Dendritic cell treated with granulocyte-macrophage colony-stimulating factor and Interleukin-4, amounts not matched to agents 40 ng/mL and 50 ng/mL, for 4 days (primary cell): ENCODE data around the gene DIMT1.

ENCODE experiments used
- H3K27ac Mint-ChIP-seq: one replicate; pipeline ENCODE4 v1.8.0; 2022; ENCODE audit warnings: mild to moderate bottlenecking, mixed read lengths
- H3K27me3 Mint-ChIP-seq: one replicate; pipeline ENCODE4 v1.8.0; 2022; ENCODE audit warnings: mild to moderate bottlenecking, mixed read lengths
- H3K36me3 Mint-ChIP-seq: one replicate; pipeline ENCODE4 v1.8.0; 2022; ENCODE audit warnings: low read depth, mixed read lengths
- H3K4me1 Mint-ChIP-seq: one replicate; pipeline ENCODE4 v1.8.0; 2022; ENCODE audit warnings: low read depth, mixed read lengths
- H3K4me3 Mint-ChIP-seq: one replicate; pipeline ENCODE4 v1.8.0; 2022; ENCODE audit warnings: mild to moderate bottlenecking, moderate library complexity, mixed read lengths
- H3K9me3 Mint-ChIP-seq: one replicate; pipeline ENCODE4 v1.8.0; 2022; ENCODE audit warnings: mixed read lengths
- intact Hi-C: fragments of 100-400 bp; cut with micrococcal nuclease; formaldehyde crosslinking; loops from one replicate; pipeline ENCODE4 v1.15.0; 2022

DIMT1 gene

GRCh38 chr5:62386824-62387223 lies 16.9 kb downstream of the DIMT1 start:
- intact Hi-C loops: loop anchor here (5.0 kb wide), 1 partner anchor 40 kb away; no protein-coding TSS in a partner anchor
- Mint-ChIP-seq H3K27me3 (no peaks in the 10 kb centered on the region), H3K9me3 (no peaks in the 10 kb centered on the region), H3K4me1 (no peaks in the 10 kb centered on the region), H3K27ac (no peak overlapping the region), H3K36me3 (peaks cover 80% of the 10 kb centered on the region), H3K4me3 (no peak overlapping the region)

GRCh38 chr5:62385816-62386400 lies 17.8 kb downstream of the DIMT1 start:
- no peaks in the 10 kb centered on the region for H3K27me3 Mint-ChIP-seq
- intact Hi-C loops: loop anchor here (5.0 kb wide), 1 partner anchor 39 kb away; no protein-coding TSS in a partner anchor
- no peaks in the 10 kb centered on the region for H3K9me3 Mint-ChIP-seq
- no peak overlapping the region for H3K27ac Mint-ChIP-seq
- H3K4me3 Mint-ChIP-seq: no peak overlapping the region
- no peaks in the 10 kb centered on the region for H3K4me1 Mint-ChIP-seq
- H3K36me3 Mint-ChIP-seq: peaks cover 89% of the 10 kb centered on the region

GRCh38 chr5:62385131-62385530 lies 18.6 kb downstream of the DIMT1 start:
- Mint-ChIP-seq H3K27ac (no peak overlapping the region), H3K36me3 (peaks cover 90% of the 10 kb centered on the region), H3K4me1 (no peaks in the 10 kb centered on the region), H3K27me3 (no peaks in the 10 kb centered on the region), H3K9me3 (no peaks in the 10 kb centered on the region), H3K4me3 (no peak overlapping the region)
- intact Hi-C loops: loop anchor here (5.0 kb wide), 1 partner anchor 38 kb away; no protein-coding TSS in a partner anchor

GRCh38 chr5:62376064-62376463 lies 27.6 kb downstream of the DIMT1 start:
- no peak overlapping the region for H3K4me3 Mint-ChIP-seq

GRCh38 chr5:62375627-62376026 lies 28.1 kb downstream of the DIMT1 start:
- Mint-ChIP-seq H3K9me3 (no peaks in the 10 kb centered on the region), H3K36me3 (peaks cover 71% of the 10 kb centered on the region), H3K4me3 (no peak overlapping the region), H3K4me1 (no peaks in the 10 kb centered on the region), H3K27me3 (no peaks in the 10 kb centered on the region), H3K27ac (no peak overlapping the region)
- intact Hi-C loops: no loop called here

More at GRCh38 chr5:62376064-62376463, 27.6 kb downstream of the DIMT1 start:
- intact Hi-C loops: no loop called here
- H3K27me3 Mint-ChIP-seq: no peaks in the 10 kb centered on the region
- no peaks in the 10 kb centered on the region for H3K9me3 Mint-ChIP-seq
- no peaks in the 10 kb centered on the region for H3K4me1 Mint-ChIP-seq
- H3K36me3 Mint-ChIP-seq: peaks cover 71% of the 10 kb centered on the region
- H3K27ac Mint-ChIP-seq: no peak overlapping the region

GRCh38 chr5:62374090-62374489 lies 29.6 kb downstream of the DIMT1 start:
- intact Hi-C loops: no loop called here
- Mint-ChIP-seq H3K36me3 (peaks cover 64% of the 10 kb centered on the region), H3K9me3 (no peaks in the 10 kb centered on the region)

GRCh38 chr5:62373382-62373781 lies 30.3 kb downstream of the DIMT1 start:
- intact Hi-C loops: no loop called here
- Mint-ChIP-seq H3K4me1 (no peaks in the 10 kb centered on the region), H3K27ac (no peak overlapping the region), H3K9me3 (no peaks in the 10 kb centered on the region), H3K36me3 (peaks cover 59% of the 10 kb centered on the region), H3K4me3 (no peak overlapping the region), H3K27me3 (no peaks in the 10 kb centered on the region)

More at GRCh38 chr5:62374090-62374489, 29.6 kb downstream of the DIMT1 start:
- no peaks in the 10 kb centered on the region for H3K27me3 Mint-ChIP-seq
- H3K4me3 Mint-ChIP-seq: no peak overlapping the region
- no peak overlapping the region for H3K27ac Mint-ChIP-seq
- H3K4me1 Mint-ChIP-seq: no peaks in the 10 kb centered on the region

GRCh38 chr5:62372600-62372999 lies 31.1 kb downstream of the DIMT1 start:
- Mint-ChIP-seq H3K4me1 (no peaks in the 10 kb centered on the region), H3K27me3 (no peaks in the 10 kb centered on the region), H3K36me3 (peaks cover 52% of the 10 kb centered on the region), H3K27ac (no peak overlapping the region), H3K9me3 (no peaks in the 10 kb centered on the region), H3K4me3 (no peak overlapping the region)
- intact Hi-C loops: no loop called here

GRCh38 chr5:62371409-62371808 lies 32.3 kb downstream of the DIMT1 start:
- peaks cover 58% of the 10 kb centered on the region for H3K36me3 Mint-ChIP-seq
- H3K4me3 Mint-ChIP-seq: no peak overlapping the region
- H3K27me3 Mint-ChIP-seq: no peaks in the 10 kb centered on the region
- intact Hi-C loops: no loop called here
- H3K4me1 Mint-ChIP-seq: no peaks in the 10 kb centered on the region
- H3K27ac Mint-ChIP-seq: no peak overlapping the region
- H3K9me3 Mint-ChIP-seq: no peaks in the 10 kb centered on the region

GRCh38 chr5:62369039-62369438 lies 34.7 kb downstream of the DIMT1 start:
- Mint-ChIP-seq H3K27me3 (no peaks in the 10 kb centered on the region), H3K9me3 (no peaks in the 10 kb centered on the region), H3K27ac (no peak overlapping the region), H3K4me3 (no peak overlapping the region), H3K4me1 (no peaks in the 10 kb centered on the region), H3K36me3 (peaks cover 67% of the 10 kb centered on the region)
- intact Hi-C loops: no loop called here

- no peaks in the 10 kb centered on the region for H3K27me3 Mint-ChIP-seq
- intact Hi-C loops: no loop called here
- no peak overlapping the region for H3K27ac Mint-ChIP-seq
- no peak overlapping the region for H3K4me3 Mint-ChIP-seq
- no peaks in the 10 kb centered on the region for H3K9me3 Mint-ChIP-seq
- no peaks in the 10 kb centered on the region for H3K4me1 Mint-ChIP-seq
- H3K36me3 Mint-ChIP-seq: peaks cover 65% of the 10 kb centered on the region
These were observed 41.0 kb downstream of the DIMT1 start for GRCh38 chr5:62362701-62363100.

GRCh38 chr5:62354028-62354874 lies 49.5 kb downstream of the DIMT1 start:
- Mint-ChIP-seq H3K27ac (no peak overlapping the region), H3K36me3 (peaks cover 43% of the 10 kb centered on the region)

GRCh38 chr5:62348723-62349481 lies 54.8 kb downstream of the DIMT1 start:
- Mint-ChIP-seq H3K27me3 (no peaks in the 10 kb centered on the region), H3K9me3 (no peaks in the 10 kb centered on the region), H3K36me3 (peaks cover 50% of the 10 kb centered on the region), H3K4me1 (no peaks in the 10 kb centered on the region), H3K27ac (no peak overlapping the region), H3K4me3 (no peak overlapping the region)
- intact Hi-C loops: loop anchor here (5.0 kb wide), 1 partner anchor 38 kb away; no protein-coding TSS in a partner anchor

More at GRCh38 chr5:62354028-62354874, 49.5 kb downstream of the DIMT1 start:
- Mint-ChIP-seq H3K4me1 (no peaks in the 10 kb centered on the region), H3K27me3 (no peaks in the 10 kb centered on the region), H3K4me3 (no peak overlapping the region), H3K9me3 (no peaks in the 10 kb centered on the region)
- intact Hi-C loops: loop anchor here (5.0 kb wide), 2 partner anchors 47 to 132 kb away; partner anchors contain the start of gene KIF2A

GRCh38 chr5:62347928-62348327 lies 55.8 kb downstream of the DIMT1 start:
- H3K27me3 Mint-ChIP-seq: no peaks in the 10 kb centered on the region
- H3K4me3 Mint-ChIP-seq: no peak overlapping the region
- H3K9me3 Mint-ChIP-seq: no peaks in the 10 kb centered on the region
- intact Hi-C loops: loop anchor here (5.0 kb wide), 1 partner anchor 39 kb away; no protein-coding TSS in a partner anchor
- H3K27ac Mint-ChIP-seq: no peak overlapping the region
- peaks cover 45% of the 10 kb centered on the region for H3K36me3 Mint-ChIP-seq
- H3K4me1 Mint-ChIP-seq: peaks cover 4% of the 10 kb centered on the region
